Activated effector memory CD4-positive, alpha-beta T cell treated with Interleukin-2 at 50 U/mL for 16 hours (primary cell): ENCODE measurements around the gene GLT8D1.

Experiments
- DNase-seq: peaks from one replicate; pipeline ENCODE4 v3.0.0-alpha.2; 2020

The GLT8D1 gene

GRCh38 chr3:52710512-52710911 lies 4.9 kb upstream of the GLT8D1 start:
- no peak for DNase-seq

- no peak for DNase-seq
Observed at GRCh38 chr3:52707585-52707984, 2.0 kb upstream of the GLT8D1 start.

DNA sequence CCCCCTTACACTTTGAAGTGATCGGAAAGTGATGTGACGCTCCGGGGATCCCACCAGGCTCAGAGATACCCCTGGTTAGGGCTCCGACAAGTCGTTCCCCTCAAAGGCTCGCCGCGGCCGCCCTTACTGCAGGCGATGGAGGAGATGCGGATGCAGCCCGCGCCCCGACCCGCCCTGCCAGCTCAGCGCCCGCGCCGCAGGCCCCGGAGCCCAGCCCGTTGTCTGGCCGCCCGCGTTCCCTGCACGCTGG lies 228 bp downstream of the GLT8D1 start:
- no peak for DNase-seq

- DNase-seq: no peak
Observed at GRCh38 chr3:52704611-52705437, 767 bp downstream of the GLT8D1 start.

- DNase-seq: no peak
Observed at GRCh38 chr3:52703341-52703740, 2.2 kb downstream of the GLT8D1 start.

GRCh38 chr3:52697632-52697965 lies 8.0 kb downstream of the GLT8D1 start:
- DNase-seq: no peak

DNA sequence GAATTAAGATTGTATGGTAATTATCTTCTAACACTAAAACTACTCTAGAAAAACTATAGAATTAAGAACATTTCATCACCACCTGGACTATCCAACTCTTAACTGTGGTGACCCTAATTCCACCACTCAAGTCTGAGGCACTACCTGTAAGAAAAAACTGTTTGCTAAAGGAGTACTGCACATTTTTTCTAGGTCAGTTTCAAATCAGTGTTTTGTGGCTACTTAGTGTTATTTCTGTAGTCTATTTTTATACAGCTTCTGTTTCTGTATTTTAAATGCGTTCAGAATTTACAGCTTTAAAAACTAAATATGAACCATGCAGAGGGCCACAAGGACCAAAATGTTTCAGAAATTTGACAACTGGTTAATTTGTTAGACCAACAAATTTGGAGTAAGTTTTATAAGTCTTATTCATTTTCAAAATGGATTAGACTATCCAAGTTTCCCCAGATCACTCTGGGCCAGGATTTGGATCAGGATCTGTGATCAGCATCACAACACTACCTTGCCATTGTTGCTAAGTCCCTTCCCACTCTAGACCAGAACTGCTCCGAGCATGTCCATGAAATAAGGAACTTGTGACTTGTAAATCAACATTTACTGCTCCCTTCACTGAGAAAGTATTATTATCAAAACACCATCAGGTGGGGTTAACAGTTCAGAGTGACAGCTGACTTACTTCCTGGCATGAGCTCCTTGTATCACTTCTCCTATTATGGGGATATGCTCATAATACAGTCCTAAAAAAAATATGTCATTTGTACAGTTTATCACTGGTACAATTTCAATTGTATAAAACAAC lies 8.6 kb downstream of the GLT8D1 start:
- no peak for DNase-seq

- DNase-seq: no peak
Observed at GRCh38 chr3:52695798-52696671, 9.6 kb downstream of the GLT8D1 start.

- DNase-seq: no peak
Observed at GRCh38 chr3:52694528-52695189, 10.9 kb downstream of the GLT8D1 start.

- no peak for DNase-seq
Observed at GRCh38 chr3:52693071-52693470, 12.5 kb downstream of the GLT8D1 start.

DNA sequence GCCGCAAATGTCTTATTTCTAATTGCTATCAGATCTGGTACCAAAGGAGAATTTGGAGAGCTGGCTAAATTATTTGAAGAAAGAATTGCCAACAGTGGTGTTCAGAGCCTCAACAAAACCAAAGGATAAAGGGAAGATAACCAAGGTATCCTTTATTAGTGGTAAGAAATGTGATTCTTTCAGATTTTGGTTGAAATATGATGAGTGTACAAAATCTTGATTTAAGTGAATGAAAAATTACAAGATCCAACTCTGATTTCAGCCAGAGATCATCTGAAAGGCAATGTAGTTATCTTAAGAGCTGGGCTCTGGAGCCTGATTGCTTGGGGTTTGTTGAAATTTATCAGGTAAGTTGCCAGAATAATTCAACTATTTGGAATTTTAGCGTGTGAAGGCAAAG lies 15.0 kb downstream of the GLT8D1 start:
- no peak for DNase-seq

DNA sequence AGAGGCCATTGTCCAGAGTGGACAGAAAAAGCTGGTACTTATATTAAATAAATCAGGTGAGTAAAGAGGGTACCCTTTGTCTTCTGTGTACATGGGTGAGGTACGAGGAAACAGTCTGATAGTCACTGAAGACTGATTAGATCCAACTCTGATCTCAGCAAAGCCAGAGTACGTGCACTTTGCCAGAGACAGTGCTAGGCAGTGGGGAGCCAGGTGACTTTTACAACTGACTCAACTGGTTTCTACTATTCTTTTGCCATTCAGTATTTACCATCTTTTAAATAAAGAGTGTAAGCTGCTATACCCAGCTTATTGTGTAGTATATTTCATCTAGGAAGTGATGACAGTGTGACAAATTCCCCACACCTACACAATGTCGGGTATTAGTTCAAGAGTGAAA lies 16.4 kb downstream of the GLT8D1 start:
- no peak for DNase-seq

DNA sequence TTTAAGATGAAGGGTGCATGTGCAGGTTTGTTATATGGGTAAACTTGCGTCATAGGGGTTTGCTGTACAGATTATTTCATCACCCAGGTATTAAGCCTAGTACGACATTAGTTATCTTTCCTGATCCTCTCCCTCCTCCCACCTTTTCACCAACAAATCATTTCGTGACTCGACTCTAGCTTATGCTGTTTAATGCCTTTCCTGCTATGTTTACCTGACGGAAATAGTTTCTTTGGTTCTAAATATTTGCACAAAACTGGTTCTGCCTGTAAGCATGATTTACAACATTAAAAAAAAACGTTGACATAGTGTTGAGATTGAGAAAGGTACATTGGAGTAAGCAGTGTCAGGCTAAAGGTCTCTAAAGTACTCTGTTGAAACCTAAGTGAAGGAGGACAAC lies 17.3 kb downstream of the GLT8D1 start:
- no peak for DNase-seq

DNA sequence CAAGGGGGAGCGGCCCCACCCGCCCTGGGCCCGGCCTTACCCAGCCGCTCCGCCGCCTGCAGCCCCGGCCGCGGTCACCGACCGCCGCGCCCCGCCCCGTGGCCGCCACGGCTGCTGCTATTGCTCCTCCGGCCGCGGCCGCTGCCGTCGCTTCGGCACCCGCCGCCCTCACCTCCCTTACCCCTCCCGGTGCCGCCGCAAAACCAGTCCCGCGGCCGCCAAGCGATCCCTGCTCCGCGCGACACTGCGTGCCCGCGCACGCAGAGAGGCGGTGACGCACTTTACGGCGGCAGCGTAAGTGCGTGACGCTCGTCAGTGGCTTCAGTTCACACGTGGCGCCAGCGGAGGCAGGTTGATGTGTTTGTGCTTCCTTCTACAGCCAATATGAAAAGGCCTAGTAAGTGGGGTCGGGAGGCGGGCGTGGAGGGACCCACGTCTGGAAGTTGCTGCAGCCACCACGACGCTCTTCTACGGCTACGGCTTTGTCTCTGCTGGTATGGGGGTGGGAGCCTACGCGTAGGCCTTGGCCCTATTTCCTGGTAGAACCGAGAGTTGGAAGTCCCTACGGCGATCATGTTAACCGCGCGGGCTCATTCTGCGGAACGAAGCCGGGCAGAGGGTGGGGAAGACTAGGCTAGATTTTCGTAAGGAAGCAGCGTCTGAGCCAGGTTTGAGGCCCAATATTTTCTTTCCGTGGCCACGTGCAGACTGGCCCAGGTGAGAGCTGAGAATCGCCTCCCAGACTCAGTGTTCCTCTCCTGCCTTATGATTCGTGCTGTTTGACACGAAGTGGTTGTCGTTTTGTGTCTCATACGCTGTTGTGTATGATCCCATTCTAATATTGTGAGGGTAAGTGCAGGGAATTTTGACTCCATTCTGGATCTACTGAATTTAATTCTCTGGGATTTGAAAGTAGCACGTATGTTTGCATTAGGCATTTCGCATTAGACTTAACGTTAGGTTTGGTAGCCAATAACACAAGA lies 19.6 kb downstream of the GLT8D1 start, which contains the start of the genes GNL3 and PBRM1:
TSS of gene GNL3 (plus strand) at position 324 of the 983 bp plus-strand sequence. CDS start at position 385, 61 bp downstream.
TSS of gene PBRM1 (minus strand) at position 205 of the 983 bp plus-strand sequence.
- DNase-seq: peak; percentile 90

DNA sequence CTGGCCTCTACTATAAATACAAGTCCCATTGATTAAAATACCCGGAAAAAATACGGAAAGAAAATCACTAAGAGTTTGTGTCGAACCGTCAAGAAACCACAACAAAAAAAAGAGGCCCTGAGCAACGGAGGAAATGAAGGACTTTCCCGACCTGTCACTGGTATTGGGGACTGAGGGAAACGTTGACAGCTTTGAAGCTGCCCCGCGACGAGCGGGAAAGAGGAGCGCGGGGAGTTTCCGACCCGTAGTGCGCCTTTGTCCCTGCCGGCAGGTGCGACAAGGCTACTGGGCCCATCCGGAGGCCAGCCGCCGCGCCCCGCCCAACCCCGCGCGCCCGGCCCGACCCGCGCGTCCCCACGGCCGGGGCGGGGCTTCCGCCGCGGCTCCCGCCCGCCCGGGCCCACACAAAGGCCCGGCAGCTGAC lies 20.3 kb downstream of the GLT8D1 start:
- DNase-seq: peak; percentile 64

DNA sequence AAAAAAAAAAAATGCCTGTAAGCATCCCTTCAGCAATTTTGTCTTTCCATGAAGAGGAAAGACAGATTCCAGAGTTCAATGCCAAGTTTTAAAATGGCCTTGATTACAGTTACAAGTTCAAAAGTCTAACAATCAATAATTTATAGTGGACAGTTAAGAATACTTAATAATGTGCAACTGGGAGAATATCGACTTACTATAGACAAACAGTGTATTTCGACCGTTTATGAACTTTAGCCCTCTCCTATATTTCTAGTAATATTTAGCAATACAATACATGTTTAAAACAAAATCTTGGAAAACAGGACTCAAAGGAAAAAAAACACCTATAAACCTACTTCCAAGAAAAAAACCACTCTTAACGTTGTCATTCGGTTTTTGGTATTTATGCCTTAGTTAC lies 21.4 kb downstream of the GLT8D1 start:
- DNase-seq: no peak

DNA sequence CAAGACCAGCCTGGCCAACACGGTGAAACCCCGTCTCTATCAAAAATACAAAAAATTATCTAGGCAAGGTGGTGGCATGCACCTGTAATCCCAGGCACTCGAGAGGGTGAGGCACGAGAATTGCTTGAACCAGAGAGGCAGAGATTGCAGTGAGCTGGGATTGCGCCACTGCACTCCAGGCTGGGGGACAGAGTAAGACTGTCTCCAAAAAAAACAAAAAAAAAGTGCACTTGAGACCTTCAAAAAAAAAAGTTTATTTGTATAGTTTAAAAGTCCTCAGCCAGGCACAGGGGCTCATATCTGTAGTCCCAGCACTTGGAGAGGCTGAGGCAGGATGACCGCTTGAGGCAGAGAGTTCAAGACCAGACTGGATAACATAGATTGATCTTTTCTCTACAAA lies 22.0 kb downstream of the GLT8D1 start:
- DNase-seq: no peak

DNA sequence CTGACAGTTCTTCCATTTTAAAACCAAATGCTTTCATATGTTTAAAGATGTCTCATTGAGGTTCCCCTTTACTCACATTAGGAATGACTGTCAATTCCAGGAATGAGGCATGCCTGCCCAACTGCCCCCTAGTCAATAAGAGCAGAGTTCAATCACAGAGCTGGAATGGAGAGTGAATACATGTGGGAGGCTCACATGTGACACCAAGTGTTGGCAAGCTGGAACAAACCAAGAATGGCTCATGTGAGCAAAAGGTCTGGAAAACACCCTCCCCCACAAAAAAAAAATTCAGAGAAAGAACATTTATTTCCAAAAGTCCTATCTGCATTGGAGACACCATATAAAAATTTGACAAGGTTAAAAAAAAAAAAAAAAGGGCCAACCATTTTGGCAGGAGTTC lies 23.6 kb downstream of the GLT8D1 start:
- no peak for DNase-seq

DNA sequence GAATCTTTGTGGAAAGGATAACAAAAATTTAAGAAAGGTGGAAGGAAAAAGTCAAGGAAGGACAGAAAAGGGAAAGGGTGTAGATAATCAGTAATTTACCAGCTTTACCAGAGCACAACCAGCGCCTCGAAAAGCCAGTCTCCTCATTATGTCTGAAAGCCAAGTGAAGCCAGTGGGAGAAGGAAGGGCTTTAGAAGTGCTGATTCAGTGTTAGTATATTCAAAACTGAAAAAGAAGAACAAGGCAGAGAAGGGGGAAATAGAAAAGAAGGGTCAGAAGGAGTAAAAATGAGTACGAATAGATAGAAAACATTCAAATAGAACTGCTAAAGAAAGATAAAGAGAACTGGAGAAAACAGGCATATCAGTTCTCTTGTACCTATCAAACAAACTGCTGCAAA lies 24.0 kb downstream of the GLT8D1 start:
- DNase-seq: no peak

DNA sequence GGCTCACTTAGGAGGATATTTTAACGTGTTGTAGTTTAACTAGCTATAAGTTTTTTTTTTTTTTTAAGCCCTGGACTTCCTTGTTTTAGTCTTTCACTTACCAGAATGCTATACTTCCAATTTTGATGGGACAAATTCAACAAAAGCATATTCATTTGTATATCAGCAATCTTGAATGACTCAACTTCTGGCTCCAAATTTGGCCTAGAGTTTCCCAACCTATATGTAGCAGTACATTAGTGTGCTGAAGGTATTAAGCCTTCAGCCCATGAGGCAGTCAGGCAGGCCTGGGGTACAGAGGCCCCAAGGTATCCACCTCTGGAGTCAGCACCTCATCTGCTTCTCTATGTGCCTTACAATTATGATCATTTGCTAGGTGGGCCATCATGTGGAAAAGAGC lies 25.8 kb downstream of the GLT8D1 start:
- DNase-seq: no peak

DNA sequence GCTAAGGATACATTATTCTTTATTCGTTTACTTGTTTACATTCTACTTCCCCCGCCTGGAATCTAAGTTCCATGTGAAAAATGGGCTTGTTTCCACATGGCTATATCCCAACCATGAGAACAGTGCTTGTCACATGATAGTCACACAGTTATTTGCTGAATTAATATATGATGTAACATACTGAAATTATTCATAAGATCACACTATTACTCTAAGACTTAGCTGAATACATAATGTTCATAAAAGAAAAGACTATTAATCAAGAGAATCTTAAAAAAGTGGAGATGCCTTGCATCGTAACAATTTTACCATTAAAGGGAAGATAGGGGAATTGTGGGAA lies 26.4 kb downstream of the GLT8D1 start:
- no peak for DNase-seq
